A673 (cell line): Measurements from ENCODE around the gene MXD3. TPM values are rescaled to one million over a fixed set of nuclear protein-coding genes. Genes with fewer than 3 reads are reported as not detected.

ENCODE experiments used
- BruUV-seq: library from RNA; stranded (reverse); fragments of 400-500 nt; replicated peaks from 2 replicates; lab custom pipeline; 2021; lab: Mats Ljungman, UMichigan
- CTCF ChIA-PET: fragments of 300-600 bp; sonication (Branson Sonifier 250); formaldehyde crosslinking; loops from one replicate; lab custom pipeline; 2022; ENCODE audit warnings: antibody characterized with exemption; lab: Charles Lee
- POLR2A ChIA-PET: fragments of 300-600 bp; sonication (Branson Sonifier 250); formaldehyde crosslinking; loops from one replicate; lab custom pipeline; 2022; ENCODE audit warnings: antibody characterized with exemption; ENCODE audit not compliant: low non-redundant PET; lab: Charles Lee
- DNase-seq: peaks from one replicate; pipeline ENCODE4 v3.0.0-alpha.2; 2015; ENCODE audit warnings: low spot score
- H3K27ac ChIP-seq: fragments of 200-600 bp; sonication (generic); 2 replicates; pipeline ENCODE4 v1.5.1; 2016; ENCODE audit warnings: mixed run types, low read depth, mild to moderate bottlenecking, mixed read lengths, antibody characterized with exemption, low read length; ENCODE audit not compliant: poor library complexity, severe bottlenecking
- H3K27me3 ChIP-seq: fragments of 200-600 bp; sonication (generic); replicated peaks from 2 replicates; pipeline ENCODE4 v1.6.1; 2017; ENCODE audit warnings: mixed run types, low read depth, mild to moderate bottlenecking, mixed read lengths, antibody characterized with exemption, low read length; ENCODE audit not compliant: insufficient read depth, poor library complexity
- H3K36me3 ChIP-seq: fragments of 200-600 bp; sonication (generic); 2 replicates; pipeline ENCODE4 v1.6.1; 2016; ENCODE audit warnings: mixed run types, mild to moderate bottlenecking, mixed read lengths, antibody characterized with exemption, low read length; ENCODE audit not compliant: insufficient read depth, poor library complexity, severe bottlenecking
- H3K4me1 ChIP-seq: fragments of 200-600 bp; sonication (generic); 2 replicates; pipeline ENCODE4 v1.6.1; 2017; ENCODE audit warnings: mixed run types, mild to moderate bottlenecking, mixed read lengths, antibody characterized with exemption, low read length; ENCODE audit not compliant: insufficient read depth, poor library complexity, severe bottlenecking
- H3K4me3 ChIP-seq: fragments of 200-600 bp; sonication (generic); 2 replicates; pipeline ENCODE4 v1.5.1; 2016; ENCODE audit warnings: low read depth, mixed run types, mild to moderate bottlenecking, mixed read lengths, low read length; ENCODE audit not compliant: poor library complexity, severe bottlenecking
- H3K9me3 ChIP-seq: fragments of 200-600 bp; sonication (generic); 2 replicates; pipeline ENCODE4 v1.6.1; 2016; ENCODE audit warnings: mixed run types, low read depth, mild to moderate bottlenecking, mixed read lengths, antibody characterized with exemption, low read length; ENCODE audit not compliant: poor library complexity, severe bottlenecking
- CTCF ChIP-seq: fragments of 300-800, 200-600 bp; sonication (generic); conservative IDR thresholded peaks from 2 replicates; pipeline ENCODE4 v1.5.1; 2017; ENCODE audit warnings: low read depth, mild to moderate bottlenecking, antibody characterized with exemption, low read length, moderate library complexity, mixed read lengths
- EZH2 ChIP-seq: fragments of 200-600 bp; sonication (generic); IDR thresholded peaks from 2 replicates; pipeline ENCODE4 v1.6.1; 2017; ENCODE audit warnings: borderline replicate concordance, low read depth, mild to moderate bottlenecking, mixed read lengths, antibody characterized with exemption, low read length; ENCODE audit not compliant: poor library complexity, severe bottlenecking
- intact Hi-C: fragments of 100-400 bp; cut with micrococcal nuclease; formaldehyde crosslinking; loops from one replicate; pipeline ENCODE4 v1.10.0; 2022; ENCODE audit not compliant: unreplicated experiment
- total RNA-seq: library from RNA; stranded (reverse); gene quantifications from 2 replicates; pipeline ENCODE4 v1.2.3, GENCODE V29; 2021

Gene MXD3
- total RNA-seq, 1 experiment from 2014 or later: 15.1 TPM

GRCh38 chr5:177291735-177292134, 20.0 kb downstream of the MXD3 start:
- Histone ChIP-seq H3K27ac (no peak overlapping the region), H3K9me3 (no peaks in the 10 kb centered on the region), H3K27me3 (no peaks in the 10 kb centered on the region), H3K4me3 (no peak overlapping the region), H3K36me3 (peaks cover 42% of the 10 kb centered on the region), H3K4me1 (no peaks in the 10 kb centered on the region)
- DNase-seq: no peak
- BruUV-seq: no TSS peak
- intact Hi-C loops: no loop called here
- POLR2A ChIA-PET: no interaction called here
- no peak for TF ChIP-seq CTCF
- no peak for TF ChIP-seq EZH2
- CTCF ChIA-PET: no interaction called here

GRCh38 chr5:177290816-177291596, 20.7 kb downstream of the MXD3 start:
- H3K9me3 ChIP-seq: no peaks in the 10 kb centered on the region
- intact Hi-C loops: no loop called here
- no peaks in the 10 kb centered on the region for H3K4me1 ChIP-seq
- no peak overlapping the region for H3K4me3 ChIP-seq
- no peaks in the 10 kb centered on the region for H3K27me3 ChIP-seq
- no peak for DNase-seq
- TF ChIP-seq EZH2 (no peak), CTCF (no peak)
- CTCF ChIA-PET: no interaction called here
- BruUV-seq: no TSS peak
- H3K36me3 ChIP-seq: peaks cover 45% of the 10 kb centered on the region
- POLR2A ChIA-PET: no interaction called here
- no peak overlapping the region for H3K27ac ChIP-seq

- H3K4me3 ChIP-seq: no peak overlapping the region
- no peaks in the 10 kb centered on the region for H3K9me3 ChIP-seq
- DNase-seq: no peak
- H3K27ac ChIP-seq: no peak overlapping the region
- H3K27me3 ChIP-seq: no peaks in the 10 kb centered on the region
- intact Hi-C loops: no loop called here
- POLR2A ChIA-PET: no interaction called here
- CTCF ChIA-PET: no interaction called here
- BruUV-seq: no TSS peak
- TF ChIP-seq EZH2: no peak
- TF ChIP-seq CTCF: no peak
- peaks cover 45% of the 10 kb centered on the region for H3K36me3 ChIP-seq
- H3K4me1 ChIP-seq: no peaks in the 10 kb centered on the region
Measured at GRCh38 chr5:177288191-177288590, 23.5 kb downstream of the MXD3 start.
